Sigmoid colon (tissue), 3 donors: ENCODE results near the gene PPFIA2.

ENCODE experiments used
- CTCF ChIP-seq, 4 experiments: fragments of 450-650 bp in 3 of 4; fragments of 200-600 bp in 1 of 4; IDR thresholded peaks; one replicate each; pipeline ENCODE4 v1.5.1; 2016 to 2019; ENCODE audit warnings: antibody characterized with exemption in 4 of 4, mild to moderate bottlenecking in 3 of 4, moderate library complexity in 2 of 4
- POLR2A ChIP-seq, 2 donors: fragments of 450-650 bp; IDR thresholded peaks; one replicate each; pipeline ENCODE4 v1.6.1; 2016; ENCODE audit warnings: antibody characterized with exemption in 2 of 2, mild to moderate bottlenecking in 2 of 2, moderate library complexity in 2 of 2

- TF ChIP-seq CTCF (IDR thresholded peaks at IDR 0.05) (no peak), POLR2A (IDR thresholded peaks at IDR 0.05) (no peak)
These were observed 542.4 kb downstream of the PPFIA2 start for GRCh38 chr12:81216739-81217138.
